Fibroblast of lung (primary cell): Measurements from ENCODE around the gene LTN1. TPM values are rescaled to one million over a fixed set of nuclear protein-coding genes. Genes with fewer than 3 reads are reported as not detected.
A peak's percentile ranks its signal among the peaks of the same experiment; 100 is the strongest.

Source experiments
- DNase-seq, 2 donors: peaks; one replicate each; pipeline versions ENCODE4 v3.0.0 to v3.0.0-alpha.2; 2010; ENCODE audit warnings: low read depth in 2 of 2
- H2AFZ ChIP-seq: 2 replicates; pipeline ENCODE4 v1.5.1; 2012; ENCODE audit warnings: low read length, control low read depth, inconsistent platforms
- H3K27ac ChIP-seq: 2 replicates; pipeline ENCODE4 v1.5.1; 2011; ENCODE audit warnings: low read length, control low read depth; ENCODE audit not compliant: insufficient read depth
- H3K27me3 ChIP-seq: 2 replicates; pipeline ENCODE4 v1.5.1; 2011; ENCODE audit warnings: mild to moderate bottlenecking, low read length; ENCODE audit not compliant: control insufficient read depth, insufficient read depth
- H3K36me3 ChIP-seq: 2 replicates; pipeline ENCODE4 v1.5.1; 2011; ENCODE audit warnings: low read length; ENCODE audit not compliant: control insufficient read depth, insufficient read depth
- H3K4me1 ChIP-seq: 2 replicates; pipeline ENCODE4 v1.5.1; 2011; ENCODE audit warnings: low read length; ENCODE audit not compliant: control insufficient read depth, insufficient read depth; ENCODE audit errors: extremely low read depth
- H3K4me2 ChIP-seq: 2 replicates; pipeline ENCODE4 v1.5.1; 2011; ENCODE audit warnings: low read length, control low read depth; ENCODE audit not compliant: insufficient read depth; ENCODE audit errors: extremely low read depth
- H3K4me3 ChIP-seq, 4 experiments: fragments of 200-600 bp in 1 of 4; sonication (generic) in 1 of 4; replicated peaks in 1 of 4; 2 replicates each; pipeline ENCODE4 v1.5.1; 2011 to 2016; ENCODE audit warnings: low read length in 4 of 4, low read depth in 3 of 4, mild to moderate bottlenecking in 3 of 4, control low read depth in 2 of 4, inconsistent platforms in 1 of 4, mixed read lengths in 1 of 4; ENCODE audit not compliant: insufficient read depth in 1 of 4; ENCODE audit errors: control extremely low read depth in 1 of 4
- H3K79me2 ChIP-seq: 2 replicates; pipeline ENCODE4 v1.5.1; 2012; ENCODE audit warnings: mild to moderate bottlenecking, low read length, inconsistent platforms; ENCODE audit not compliant: control insufficient read depth, insufficient read depth
- H3K9ac ChIP-seq: 2 replicates; pipeline ENCODE4 v1.5.1; 2011; ENCODE audit warnings: mild to moderate bottlenecking, low read length, control low read depth; ENCODE audit not compliant: insufficient read depth
- H3K9me3 ChIP-seq: 2 replicates; pipeline ENCODE4 v1.5.1; 2012; ENCODE audit warnings: low read depth, low read length; ENCODE audit not compliant: control insufficient read depth, insufficient read depth
- H4K20me1 ChIP-seq: 2 replicates; pipeline ENCODE4 v1.5.1; 2011; ENCODE audit warnings: low read length; ENCODE audit not compliant: control insufficient read depth, insufficient read depth; ENCODE audit errors: extremely low read depth
- CTCF ChIP-seq, 2 donors: IDR thresholded peaks in 1 of 2; conservative IDR thresholded peaks in 1 of 2; 1 replicate in 1 of 2; 2 replicates in 1 of 2; pipeline ENCODE4 v1.5.1; 2011 to 2012; ENCODE audit warnings: low read length in 2 of 2, control low read depth in 1 of 2, inconsistent platforms in 1 of 2, low read depth in 1 of 2, mild to moderate bottlenecking in 1 of 2
- EZH2 ChIP-seq: IDR thresholded peaks from 2 replicates; pipeline ENCODE4 v1.5.1; 2012; ENCODE audit warnings: low read length, control low read depth, mild to moderate bottlenecking; ENCODE audit errors: missing control alignments
- polyA plus RNA-seq, 2 donors: library from polyadenylated mRNA; depleted of rRNA in 1 of 2; stranded (reverse) in 1 of 2; unstranded in 1 of 2; fragments of >200 nt; gene quantifications; 2 replicates each; pipeline ENCODE4 v1.2.1, GENCODE V29; 2011 to 2012; ENCODE audit warnings: missing spikeins in 1 of 2
- total RNA-seq: library from RNA; depleted of rRNA; stranded (reverse); fragments of >200 nt; gene quantifications from 2 replicates; pipeline ENCODE4 v1.2.1, GENCODE V29; 2014

LTN1 gene
- total and polyA plus RNA-seq, 2 donors (not counting 1 experiment from before 2014, with no cell fraction given): 12.6 to 22.3 TPM

- H3K36me3 ChIP-seq: peaks cover 4% of the 10 kb centered on the region
- no peak overlapping the region for H3K9ac ChIP-seq
- H3K4me3 ChIP-seq: no peak overlapping the region
- TF ChIP-seq EZH2: no peak
- no peak for TF ChIP-seq CTCF (conservative IDR thresholded peaks at IDR 0.05 in 1 of 2, IDR thresholded peaks at IDR 0.05 in 1 of 2; ENCODE audit: low read depth in 1 of 2, low read length in 2 of 2)
- H3K79me2 ChIP-seq: peaks cover 5% of the 10 kb centered on the region
- H3K4me2 ChIP-seq: no peak overlapping the region
- H4K20me1 ChIP-seq: no peaks in the 10 kb centered on the region
- H3K4me1 ChIP-seq: no peaks in the 10 kb centered on the region
- H3K27me3 ChIP-seq: no peaks in the 10 kb centered on the region
- no peak overlapping the region for H3K27ac ChIP-seq
- no peaks in the 10 kb centered on the region for H3K9me3 ChIP-seq
- DNase-seq: no peak
- H2AFZ ChIP-seq: no peak overlapping the region
These were observed 10.0 kb downstream of the LTN1 start for GRCh38 chr21:28982637-28983036.

GRCh38 chr21:28979092-28979491 lies 13.6 kb downstream of the LTN1 start:
- H3K36me3 ChIP-seq: peaks cover 4% of the 10 kb centered on the region
- no peak overlapping the region for H3K27ac ChIP-seq
- H3K4me1 ChIP-seq: no peaks in the 10 kb centered on the region
- TF ChIP-seq EZH2: no peak
- H3K4me2 ChIP-seq: no peak overlapping the region
- no peaks in the 10 kb centered on the region for H3K9me3 ChIP-seq
- no peak overlapping the region for H2AFZ ChIP-seq
- H3K27me3 ChIP-seq: no peaks in the 10 kb centered on the region
- no peaks in the 10 kb centered on the region for H3K79me2 ChIP-seq
- no peak overlapping the region for H3K4me3 ChIP-seq
- H4K20me1 ChIP-seq: no peaks in the 10 kb centered on the region
- DNase-seq: no peak
- H3K9ac ChIP-seq: no peak overlapping the region

GRCh38 chr21:28975397-28975796 lies 17.3 kb downstream of the LTN1 start:
- Histone ChIP-seq H2AFZ (no peak overlapping the region), H3K9ac (no peak overlapping the region), H3K27ac (no peak overlapping the region), H3K79me2 (no peaks in the 10 kb centered on the region), H3K4me1 (no peaks in the 10 kb centered on the region), H4K20me1 (no peaks in the 10 kb centered on the region), H3K36me3 (peaks cover 4% of the 10 kb centered on the region), H3K4me2 (no peak overlapping the region), H3K4me3 (no peak overlapping the region), H3K9me3 (no peaks in the 10 kb centered on the region), H3K27me3 (no peaks in the 10 kb centered on the region)
- TF ChIP-seq EZH2: no peak
- TF ChIP-seq CTCF (conservative IDR thresholded peaks at IDR 0.05 in 1 of 2, IDR thresholded peaks at IDR 0.05 in 1 of 2; ENCODE audit: low read depth in 1 of 2, low read length in 2 of 2): no peak
- peak in 1 of 2 donors; percentile 67 for DNase-seq
